ENCODE results near the gene CFAP100.

CFAP100 gene

GRCh38 chr3:126357295-126358037, 37.2 kb upstream of the CFAP100 start, which contains the start of gene KLF15:
TSS of gene KLF15 (minus strand) at chr3:126357408. CDS start at chr3:126352922, 4,486 bp downstream.
- peak; percentile 94 for DNase-seq (ENCODE audit: low spot score)

- peak; percentile 43 for DNase-seq (ENCODE audit: low spot score)
These were observed 36.5 kb upstream of the CFAP100 start for GRCh38 chr3:126358038-126358815.

GRCh38 chr3:126358816-126359181, 35.9 kb upstream of the CFAP100 start:
- no peak for DNase-seq (ENCODE audit: low spot score)

GRCh38 chr3:126360046-126360713, 34.5 kb upstream of the CFAP100 start:
- no peak for DNase-seq (ENCODE audit: low spot score)

GRCh38 chr3:126360714-126361060, 34.0 kb upstream of the CFAP100 start:
- no peak for DNase-seq (ENCODE audit: low spot score)

- no peak for DNase-seq (ENCODE audit: low spot score)
These were observed 33.5 kb upstream of the CFAP100 start for GRCh38 chr3:126361211-126361610.

GRCh38 chr3:126364130-126364695, 30.5 kb upstream of the CFAP100 start:
- no peak for DNase-seq (ENCODE audit: low spot score)

GRCh38 chr3:126364731-126365301, 29.9 kb upstream of the CFAP100 start:
- DNase-seq (ENCODE audit: low spot score) = no peak

- DNase-seq (ENCODE audit: low spot score) = no peak
These were observed 29.1 kb upstream of the CFAP100 start for GRCh38 chr3:126365351-126366277.

GRCh38 chr3:126367316-126367805, 27.3 kb upstream of the CFAP100 start:
- no peak for DNase-seq (ENCODE audit: low spot score)

GRCh38 chr3:126369490-126369889, 25.2 kb upstream of the CFAP100 start:
- DNase-seq (ENCODE audit: low spot score) = no peak

GRCh38 chr3:126370055-126370454, 24.7 kb upstream of the CFAP100 start:
- no peak for DNase-seq (ENCODE audit: low spot score)

GRCh38 chr3:126370606-126371005, 24.1 kb upstream of the CFAP100 start:
- no peak for DNase-seq (ENCODE audit: low spot score)

GRCh38 chr3:126371096-126371705, 23.5 kb upstream of the CFAP100 start:
- no peak for DNase-seq (ENCODE audit: low spot score)

GRCh38 chr3:126372413-126373145, 22.1 kb upstream of the CFAP100 start:
- DNase-seq (ENCODE audit: low spot score) = no peak

GRCh38 chr3:126373146-126373613, 21.5 kb upstream of the CFAP100 start:
- DNase-seq (ENCODE audit: low spot score) = no peak

GRCh38 chr3:126373682-126374601, 20.8 kb upstream of the CFAP100 start:
- peak; percentile 35 for DNase-seq (ENCODE audit: low spot score)

GRCh38 chr3:126375835-126376331, 18.8 kb upstream of the CFAP100 start:
- DNase-seq (ENCODE audit: low spot score) = no peak
